H9 (cell line): ENCODE results near the gene LMNTD2. TPM values are rescaled to one million over a fixed set of nuclear protein-coding genes. Genes with fewer than 3 reads are reported as not detected.
A peak's percentile ranks its signal among the peaks of the same experiment; 100 is the strongest.

Experiments used
- DNase-seq: peaks from one replicate; pipeline ENCODE4 v3.0.0-alpha.2; 2017
- H2AFZ ChIP-seq: one replicate; pipeline ENCODE4 v1.6.1; 2013; ENCODE audit warnings: mild to moderate bottlenecking, low read length, control low read depth, moderate library complexity
- H2AK5ac ChIP-seq: 2 replicates; pipeline ENCODE4 v1.6.1; 2013; ENCODE audit warnings: low read length, control low read depth, mixed read lengths; ENCODE audit not compliant: insufficient read length
- H2BK120ac ChIP-seq: one replicate; pipeline ENCODE4 v1.6.1; 2013; ENCODE audit warnings: low read depth, mild to moderate bottlenecking, low read length, control low read depth, inconsistent platforms; ENCODE audit not compliant: poor library complexity, severe bottlenecking
- H2BK12ac ChIP-seq: 2 replicates; pipeline ENCODE4 v1.6.1; 2013; ENCODE audit warnings: low read length, control low read depth, mixed read lengths, low read depth; ENCODE audit not compliant: insufficient read length
- H2BK15ac ChIP-seq: 2 replicates; pipeline ENCODE4 v1.6.1; 2013; ENCODE audit warnings: low read depth, low read length, control low read depth
- H2BK20ac ChIP-seq: one replicate; pipeline ENCODE4 v1.6.1; 2013; ENCODE audit warnings: low read depth, mild to moderate bottlenecking, low read length, control low read depth, inconsistent platforms; ENCODE audit not compliant: poor library complexity, severe bottlenecking
- H2BK5ac ChIP-seq: 2 replicates; pipeline ENCODE4 v1.6.1; 2013; ENCODE audit warnings: low read length, control low read depth, mixed read lengths; ENCODE audit not compliant: insufficient read length
- H3K14ac ChIP-seq: 2 replicates; pipeline ENCODE4 v1.6.1; 2013; ENCODE audit warnings: low read length, control low read depth; ENCODE audit not compliant: insufficient read depth
- H3K18ac ChIP-seq: 2 replicates; pipeline ENCODE4 v1.6.1; 2013; ENCODE audit warnings: low read depth, mild to moderate bottlenecking, mixed read lengths, low read length, control low read depth; ENCODE audit not compliant: insufficient read length
- H3K23ac ChIP-seq: 2 replicates; pipeline ENCODE4 v1.6.1; 2013; ENCODE audit warnings: low read length, control low read depth, mixed read lengths, low read depth; ENCODE audit not compliant: insufficient read length
- H3K23me2 ChIP-seq: 2 replicates; pipeline ENCODE4 v1.6.1; 2013; ENCODE audit warnings: low read depth, mild to moderate bottlenecking, mixed read lengths, low read length, control low read depth; ENCODE audit not compliant: insufficient read length, poor library complexity, severe bottlenecking
- H3K27ac ChIP-seq: 2 replicates; pipeline ENCODE4 v1.5.1; 2013; ENCODE audit warnings: low read length, control low read depth, mixed read lengths, low read depth; ENCODE audit not compliant: insufficient read length
- H3K27me3 ChIP-seq: 2 replicates; pipeline ENCODE4 v1.6.1; 2013; ENCODE audit warnings: low read length, control low read depth, inconsistent platforms; ENCODE audit not compliant: insufficient read depth
- H3K4ac ChIP-seq: 2 replicates; pipeline ENCODE4 v1.6.1; 2013; ENCODE audit warnings: low read depth, mild to moderate bottlenecking, control low read depth, inconsistent platforms, low read length, moderate library complexity
- H3K4me1 ChIP-seq: 2 replicates; pipeline ENCODE4 v1.6.1; 2013; ENCODE audit warnings: low read length, control low read depth, inconsistent platforms; ENCODE audit not compliant: insufficient read depth
- H3K4me2 ChIP-seq: 2 replicates; pipeline ENCODE4 v1.6.1; 2013; ENCODE audit warnings: low read length, control low read depth, mixed read lengths; ENCODE audit not compliant: insufficient read length, insufficient read depth
- H3K56ac ChIP-seq: 2 replicates; pipeline ENCODE4 v1.6.1; 2013; ENCODE audit warnings: low read depth, mild to moderate bottlenecking, mixed read lengths, low read length, control low read depth; ENCODE audit not compliant: insufficient read length
- H3K79me1 ChIP-seq: 2 replicates; pipeline ENCODE4 v1.6.1; 2013; ENCODE audit warnings: low read depth, mild to moderate bottlenecking, moderate library complexity, low read length, control low read depth, inconsistent platforms; ENCODE audit not compliant: insufficient read depth, poor library complexity, severe bottlenecking
- H3K79me2 ChIP-seq: 2 replicates; pipeline ENCODE4 v1.6.1; 2013; ENCODE audit warnings: low read length, control low read depth, inconsistent platforms; ENCODE audit not compliant: insufficient read depth
- H3K9ac ChIP-seq: 2 replicates; pipeline ENCODE4 v1.6.1; 2013; ENCODE audit warnings: low read length, control low read depth, mixed read lengths; ENCODE audit not compliant: insufficient read length; ENCODE audit errors: extremely low read depth
- H3K9me3 ChIP-seq: one replicate; pipeline ENCODE4 v1.6.1; 2013; ENCODE audit warnings: low read depth, low read length, inconsistent platforms; ENCODE audit not compliant: control insufficient read depth
- H3T11ph ChIP-seq: one replicate; pipeline ENCODE4 v1.6.1; 2013; ENCODE audit warnings: mild to moderate bottlenecking, low read length, control low read depth, inconsistent platforms
- H4K20me1 ChIP-seq: one replicate; pipeline ENCODE4 v1.6.1; 2013; ENCODE audit not compliant: control insufficient read depth, insufficient read length, insufficient read depth
- H4K5ac ChIP-seq: 2 replicates; pipeline ENCODE4 v1.6.1; 2013; ENCODE audit warnings: low read depth, mild to moderate bottlenecking, mixed read lengths, low read length, control low read depth; ENCODE audit not compliant: insufficient read length
- H4K8ac ChIP-seq: replicated peaks from 2 replicates; pipeline ENCODE4 v1.6.1; 2013; ENCODE audit warnings: low read length, control low read depth, mixed read lengths, low read depth; ENCODE audit not compliant: insufficient read length
- H4K91ac ChIP-seq: 2 replicates; pipeline ENCODE4 v1.6.1; 2013; ENCODE audit warnings: low read depth, mild to moderate bottlenecking, moderate library complexity, mixed read lengths, low read length, control low read depth; ENCODE audit not compliant: insufficient read length
- H3K27ac Mint-ChIP-seq, 3 experiments: 2 replicates in 2 of 3; 3 replicates in 1 of 3; pipeline ENCODE4 v1.8.0; 2020 to 2021; ENCODE audit warnings: mixed read lengths in 3 of 3, mild to moderate bottlenecking in 1 of 3, moderate library complexity in 1 of 3
- H3K27me3 Mint-ChIP-seq: 2 replicates; pipeline ENCODE4 v1.8.0; 2021; ENCODE audit warnings: low read depth, mild to moderate bottlenecking, moderate library complexity, mixed read lengths
- H3K36me3 Mint-ChIP-seq, 3 experiments: 2 replicates in 2 of 3; 3 replicates in 1 of 3; pipeline ENCODE4 v1.8.0; 2020 to 2021; ENCODE audit warnings: low read depth in 3 of 3, mixed read lengths in 3 of 3; ENCODE audit not compliant: insufficient read depth in 1 of 3
- H3K4me1 Mint-ChIP-seq, 2 experiments: 2 replicates each; pipeline ENCODE4 v1.8.0; 2020; ENCODE audit warnings: mixed read lengths in 2 of 2
- H3K4me3 Mint-ChIP-seq, 2 experiments: 2 replicates in 1 of 2; 3 replicates in 1 of 2; pipeline ENCODE4 v1.8.0; 2020 to 2021; ENCODE audit warnings: mild to moderate bottlenecking in 2 of 2, mixed read lengths in 2 of 2, moderate library complexity in 1 of 2
- H3K9me3 Mint-ChIP-seq, 2 experiments: 2 replicates in 1 of 2; 3 replicates in 1 of 2; pipeline ENCODE4 v1.8.0; 2020; ENCODE audit warnings: mild to moderate bottlenecking in 2 of 2, mixed read lengths in 2 of 2, moderate library complexity in 1 of 2
- CTCF ChIP-seq: fragments of 200-600 bp; sonication (generic); conservative IDR thresholded peaks from 3 replicates; pipeline ENCODE4 v1.8.0; 2021; ENCODE audit warnings: antibody characterized with exemption, mild to moderate bottlenecking
- WGBS: extraction: QIAGEN DNeasy Blood & Tissue Kit; methylation state at CpG from one replicate; pipeline ENCODE4 v1.1.7; 2013; ENCODE audit warnings: missing lambda C conversion rate, low lambda C conversion rate, mixed read lengths; ENCODE audit not compliant: insufficient read length; ENCODE audit errors: extremely low coverage; 5-methylcytosine and 5-hydroxymethylcytosine counted together
- microRNA-seq: library from miRNA; unstranded; fragments of <30 nt; microRNA quantifications from one replicate; pipeline ENCODE4, GENCODE V29; 2020; ENCODE audit warnings: borderline microRNAs expressed
- total RNA-seq: library from RNA; stranded (reverse); gene quantifications from 2 replicates; pipeline ENCODE4 v1.2.1, GENCODE V29; 2021

Gene LMNTD2
- total RNA-seq, 1 experiment from 2014 or later: 4.7 TPM

GRCh38 chr11:504994-505344 is 55.6 kb downstream of the LMNTD2 start:
- Histone ChIP-seq H3K14ac (no peak overlapping the region), H3K56ac (no peak overlapping the region), H3K4me2 (no peak overlapping the region), H2BK120ac (no peak overlapping the region), H3K27ac (no peak overlapping the region), H2BK12ac (no peak overlapping the region), H4K5ac (no peak overlapping the region), H3K79me2 (peaks cover 2% of the 10 kb centered on the region; the same call in 1 of the 2 replicates), H2AFZ (no peak overlapping the region), H4K8ac (no peak overlapping the region), H3K4me1 (no peaks in the 10 kb centered on the region), H2BK20ac (no peak overlapping the region), H3K79me1 (no peaks in the 10 kb centered on the region), H2AK5ac (no peak overlapping the region), H2BK5ac (no peak overlapping the region), H3K9ac (no peak overlapping the region), H3K23ac (no peak overlapping the region), H3K4ac (no peak overlapping the region), H3K18ac (no peak overlapping the region), H3T11ph (no peak overlapping the region), H3K23me2 (peaks cover 16% of the 10 kb centered on the region), H4K20me1 (no peaks in the 10 kb centered on the region), H2BK15ac (no peak overlapping the region), H3K27me3 (no peaks in the 10 kb centered on the region; the same call in 1 of the 2 replicates), H3K9me3 (no peaks in the 10 kb centered on the region), H4K91ac (no peak overlapping the region)
- no peak overlapping the region for H3K27ac Mint-ChIP-seq
- peaks cover 3 to 9% of the 10 kb centered on the region in 2 experiments; a peak in 2 of 4 replicates for H3K4me1 Mint-ChIP-seq
- no peak for DNase-seq
- no peaks in the 10 kb centered on the region; the same call in none of the 2 replicates for H3K27me3 Mint-ChIP-seq
- H3K36me3 Mint-ChIP-seq: peaks cover 17 to 26% (median 22%) of the 10 kb centered on the region in 3 experiments
- no peak for TF ChIP-seq CTCF
- 100% methylated on average over 2 of the region's 7 CpGs for WGBS
- peak overlapping the region; percentile 93 to 97; a peak in 3 of 5 replicates for H3K4me3 Mint-ChIP-seq
- no peaks in the 10 kb centered on the region for H3K9me3 Mint-ChIP-seq

Small RNA genes within 50 kb of the gene (microRNA-seq; reads per million reads assigned to microRNA genes)
- gene MIR210: 37.2 reads per million, percentile 63 among the genes with 10 or more reads in this experiment

Other genes with a start within 250 kb of the LMNTD2 start
- gene IFITM1, start 246.7 kb downstream of the LMNTD2 start, total RNA-seq: 498 and 500 TPM in 2 replicates
- 419 and 425 TPM in 2 replicates for gene IFITM3, start 239.9 kb downstream of the LMNTD2 start, total RNA-seq
- 101 and 105 TPM in 2 replicates for gene B4GALNT4, start 191.2 kb downstream of the LMNTD2 start, total RNA-seq
- 41.7 and 43.8 TPM in 2 replicates for gene PKP3, start 166.5 kb downstream of the LMNTD2 start, total RNA-seq
- 85.7 and 89.7 TPM in 2 replicates for gene SIGIRR, start 145.7 kb downstream of the LMNTD2 start, total RNA-seq
- 12.3 and 13.1 TPM in 2 replicates for gene ANO9, start 118.7 kb downstream of the LMNTD2 start, total RNA-seq
- gene PTDSS2, start 110.5 kb downstream of the LMNTD2 start, total RNA-seq: 53.4 and 55.3 TPM in 2 replicates
- 60.0 and 67.0 TPM in 2 replicates for gene RNH1, start 53.5 kb downstream of the LMNTD2 start, total RNA-seq
- 61.8 and 66.0 TPM in 2 replicates for gene HRAS, start 25.2 kb downstream of the LMNTD2 start, total RNA-seq
- gene LRRC56, start 23.2 kb downstream of the LMNTD2 start, total RNA-seq: 3.1 and 3.4 TPM in 2 replicates
- gene RASSF7, start 232 bp upstream of the LMNTD2 start, total RNA-seq: 26.3 and 30.0 TPM in 2 replicates
- 48.9 and 50.6 TPM in 2 replicates for gene PHRF1, start 15.7 kb upstream of the LMNTD2 start, total RNA-seq
- 9.7 and 9.8 TPM in 2 replicates for gene IRF7, start 55.2 kb upstream of the LMNTD2 start, total RNA-seq
- 0.46 TPM in 1 of 2 replicates, not detected in the other for gene CDHR5, start 64.2 kb upstream of the LMNTD2 start, total RNA-seq
- gene SCT, start 66.4 kb upstream of the LMNTD2 start, total RNA-seq: 1.8 and 2.3 TPM in 2 replicates
- gene DRD4, start 76.5 kb upstream of the LMNTD2 start, total RNA-seq: 6.2 and 6.8 TPM in 2 replicates
- 67.3 and 68.6 TPM in 2 replicates for gene DEAF1, start 134.5 kb upstream of the LMNTD2 start, total RNA-seq
- 15.3 and 23.6 TPM in 2 replicates for gene TMEM80, start 135.1 kb upstream of the LMNTD2 start, total RNA-seq
- gene EPS8L2, start 145.5 kb upstream of the LMNTD2 start, total RNA-seq: 92.8 and 101 TPM in 2 replicates
- 268 and 300 TPM in 2 replicates for gene TALDO1, start 186.7 kb upstream of the LMNTD2 start, total RNA-seq
- 51.5 and 60.0 TPM in 2 replicates for gene GATD1, start 216.7 kb upstream of the LMNTD2 start, total RNA-seq
- 0.81 and 0.86 TPM in 2 replicates for gene CEND1, start 229.4 kb upstream of the LMNTD2 start, total RNA-seq
- 51.9 and 54.6 TPM in 2 replicates for gene SLC25A22, start 237.5 kb upstream of the LMNTD2 start, total RNA-seq
- gene PIDD1, start 244.5 kb upstream of the LMNTD2 start, total RNA-seq: 25.3 and 26.6 TPM in 2 replicates
- gene RPLP2, start 249.2 kb upstream of the LMNTD2 start, total RNA-seq: 2,138 and 2,312 TPM in 2 replicates